Gastrocnemius medialis (tissue), 4 donors: ENCODE measurements around the gene FAM177B. TPM values are rescaled to one million over a fixed set of nuclear protein-coding genes. Genes with fewer than 3 reads are reported as not detected.

Source experiments
- ATAC-seq, 2 donors: fragments of 150-250 bp; one replicate each; pipeline ENCODE4 v1.9.1; 2016
- DNase-seq, 2 donors: peaks; one replicate each; pipeline ENCODE4 v3.0.0-alpha.2; 2019
- H3K27ac ChIP-seq, 4 donors: fragments of 200-600 bp; sonication (generic); 1 replicate in 1 of 4; 2 replicates in 3 of 4; pipeline ENCODE4 v1.5.1; 2016 to 2018; ENCODE audit warnings: mild to moderate bottlenecking in 2 of 4, moderate library complexity in 1 of 4
- H3K27me3 ChIP-seq, 3 donors: fragments of 200-600 bp; sonication (generic) in 2 of 3; 1 replicate in 1 of 3; 2 replicates in 2 of 3; pipeline versions ENCODE4 v1.5.1 to v1.6.0; 2016 to 2019; ENCODE audit warnings: mild to moderate bottlenecking in 1 of 3, moderate library complexity in 1 of 3
- H3K36me3 ChIP-seq, 2 donors: fragments of 200-600 bp; sonication (generic) in 1 of 2; one replicate each; pipeline ENCODE4 v1.5.1; 2017 to 2018
- H3K4me1 ChIP-seq, 2 donors: fragments of 200-600 bp; sonication (generic) in 1 of 2; one replicate each; pipeline ENCODE4 v1.5.1; 2016 to 2017; ENCODE audit warnings: mild to moderate bottlenecking in 2 of 2
- H3K4me3 ChIP-seq, 4 donors: fragments of 200-600 bp; sonication (generic) in 3 of 4; 1 replicate in 1 of 4; 2 replicates in 3 of 4; pipeline ENCODE4 v1.5.1; 2016 to 2019; ENCODE audit warnings: mild to moderate bottlenecking in 2 of 4
- H3K9me3 ChIP-seq, 3 donors: fragments of 200-600 bp; sonication (generic) in 2 of 3; 1 replicate in 1 of 3; 2 replicates in 2 of 3; pipeline ENCODE4 v1.5.1; 2016 to 2019
- CTCF ChIP-seq, 5 experiments: fragments of 450-650 bp in 3 of 5; fragments of 200-600 bp in 2 of 5; sonication (generic) in 2 of 5; IDR thresholded peaks in 4 of 5; conservative IDR thresholded peaks in 1 of 5; 1 replicate in 4 of 5; 2 replicates in 1 of 5; pipeline ENCODE4 v1.5.1; 2016 to 2019; ENCODE audit warnings: antibody characterized with exemption in 5 of 5, mild to moderate bottlenecking in 3 of 5, moderate library complexity in 3 of 5
- POLR2A ChIP-seq, 2 donors: fragments of 450-650 bp; IDR thresholded peaks; one replicate each; pipeline ENCODE4 v1.6.1; 2017; ENCODE audit warnings: antibody characterized with exemption in 2 of 2, mild to moderate bottlenecking in 2 of 2, moderate library complexity in 2 of 2
- in situ Hi-C, 4 donors: fragments of 200-750 bp; cut with MboI; loops; one replicate each; pipeline versions ENCODE4 v1.15.0 to v1.8.0; 2017; ENCODE audit warnings: low sequenced_read_pairs in 4 of 4
- intact Hi-C: fragments of 100-400 bp; cut with DNase I; formaldehyde crosslinking; loops from one replicate; pipeline ENCODE4 v1.15.1; 2023; ENCODE audit warnings: low total_unique reads
- total RNA-seq, 4 donors: library from RNA; depleted of rRNA; stranded (reverse); fragments of >200 nt; gene quantifications; one replicate each; pipeline versions ENCODE4 v1.1.0 to v1.2.3, GENCODE V29; 2016

FAM177B gene
- total RNA-seq, 4 donors from 2014 or later, result 0.39 TPM; not detected in 3

- Histone ChIP-seq H3K27ac (no peak overlapping the region), H3K36me3 (no peaks in the 10 kb centered on the region), H3K4me3 (no peak overlapping the region), H3K27me3 (no peaks in the 10 kb centered on the region), H3K4me1 (no peaks in the 10 kb centered on the region), H3K9me3 (no peaks in the 10 kb centered on the region)
- no peak for ATAC-seq
- no peak for DNase-seq
- in situ Hi-C loops (no loop called here), intact Hi-C loops (no loop called here)
- TF ChIP-seq POLR2A (IDR thresholded peaks at IDR 0.05) (no peak), CTCF (IDR thresholded peaks at IDR 0.05 in 4 of 5, conservative IDR thresholded peaks at IDR 0.05 in 1 of 5) (no peak)
These were observed 31.6 kb downstream of the FAM177B start for GRCh38 chr1:222768592-222768991.

GRCh38 chr1:222769181-222769580 is 32.2 kb downstream of the FAM177B start:
- ATAC-seq, result no peak
- H3K27ac ChIP-seq, result no peak overlapping the region

DNA sequence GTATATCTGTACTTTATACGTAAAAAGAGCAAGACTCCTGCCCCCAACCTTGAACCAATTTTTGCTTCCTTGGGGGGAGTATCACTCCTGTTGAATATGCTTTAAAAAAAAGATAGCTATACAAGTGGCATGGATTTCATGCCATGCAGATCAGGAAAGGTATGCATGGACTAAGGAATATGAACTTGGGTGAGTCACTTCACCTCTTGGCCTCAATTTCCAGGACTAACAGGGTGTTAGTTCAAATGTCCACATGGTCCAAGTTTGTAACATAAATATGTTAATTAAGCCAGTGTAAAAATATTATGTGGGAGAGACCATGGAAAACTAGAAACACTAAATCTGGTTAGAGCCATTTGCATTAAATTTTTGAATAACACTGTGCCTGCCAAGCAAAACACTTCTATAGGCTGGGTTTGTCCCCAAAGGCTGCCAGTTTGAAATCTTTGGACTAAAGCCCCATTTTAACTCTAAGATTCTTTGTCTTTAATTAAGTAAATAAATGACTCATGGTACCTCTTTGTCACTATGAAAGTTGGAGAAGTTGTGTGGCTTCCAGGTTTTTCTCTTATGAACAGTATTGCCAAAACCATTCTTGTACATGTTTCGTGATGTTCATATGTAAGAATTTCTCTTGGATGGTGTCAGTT is 33.1 kb downstream of the FAM177B start:
- Histone ChIP-seq H3K4me3 (no peak overlapping the region), H3K4me1 (no peaks in the 10 kb centered on the region), H3K36me3 (no peaks in the 10 kb centered on the region), H3K27ac (no peak overlapping the region), H3K27me3 (no peaks in the 10 kb centered on the region), H3K9me3 (no peaks in the 10 kb centered on the region)
- intact Hi-C loops (no loop called here), in situ Hi-C loops (no loop called here)
- TF ChIP-seq CTCF (IDR thresholded peaks at IDR 0.05 in 4 of 5, conservative IDR thresholded peaks at IDR 0.05 in 1 of 5) (no peak), POLR2A (IDR thresholded peaks at IDR 0.05) (no peak)
- DNase-seq (no peak), ATAC-seq (no peak)

More at GRCh38 chr1:222769181-222769580, 32.2 kb downstream of the FAM177B start:
- Histone ChIP-seq H3K4me1 (no peaks in the 10 kb centered on the region), H3K9me3 (no peaks in the 10 kb centered on the region), H3K4me3 (no peak overlapping the region), H3K36me3 (no peaks in the 10 kb centered on the region), H3K27me3 (no peaks in the 10 kb centered on the region)
- in situ Hi-C loops, result no loop called here
- no peak for DNase-seq
- intact Hi-C loops, result no loop called here
- TF ChIP-seq CTCF (IDR thresholded peaks at IDR 0.05 in 4 of 5, conservative IDR thresholded peaks at IDR 0.05 in 1 of 5) (no peak), POLR2A (IDR thresholded peaks at IDR 0.05) (no peak)

GRCh38 chr1:222772996-222773379 is 36.0 kb downstream of the FAM177B start:
- DNase-seq, result no peak
- H3K27me3 ChIP-seq, result no peaks in the 10 kb centered on the region
- in situ Hi-C loops, result no loop called here
- peak overlapping the region in 2 of 4 donors; percentile 14 to 50 for H3K27ac ChIP-seq
- H3K9me3 ChIP-seq, result no peaks in the 10 kb centered on the region
- no peaks in the 10 kb centered on the region for H3K36me3 ChIP-seq
- no peak overlapping the region for H3K4me3 ChIP-seq
- ATAC-seq, result no peak
- intact Hi-C loops, result no loop called here
- no peak for TF ChIP-seq CTCF (IDR thresholded peaks at IDR 0.05 in 4 of 5, conservative IDR thresholded peaks at IDR 0.05 in 1 of 5)
- TF ChIP-seq POLR2A (IDR thresholded peaks at IDR 0.05), result no peak
- H3K4me1 ChIP-seq, result no peaks in the 10 kb centered on the region

DNA sequence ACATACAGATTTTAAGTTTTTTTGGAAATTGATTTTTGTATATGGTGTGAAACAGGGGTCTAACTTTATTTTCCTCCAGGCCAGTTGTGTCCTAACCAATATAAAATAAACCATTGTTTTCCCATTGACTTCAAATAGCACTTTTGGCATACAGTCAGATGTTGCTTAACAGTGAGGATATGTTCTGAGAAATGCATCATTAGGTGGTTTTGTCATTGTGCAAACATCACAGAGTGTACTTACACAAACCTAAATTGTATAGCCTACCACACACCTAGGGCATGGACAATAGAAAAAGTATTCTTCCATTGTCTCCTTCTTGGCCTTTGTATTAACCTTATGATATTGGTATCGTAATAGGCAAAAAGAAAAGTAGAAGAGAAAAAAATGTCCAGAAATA is 40.5 kb downstream of the FAM177B start:
- DNase-seq, result no peak
- Histone ChIP-seq H3K4me1 (no peaks in the 10 kb centered on the region), H3K27ac (no peak overlapping the region), H3K36me3 (no peaks in the 10 kb centered on the region), H3K4me3 (no peak overlapping the region), H3K27me3 (no peaks in the 10 kb centered on the region), H3K9me3 (no peaks in the 10 kb centered on the region)
- in situ Hi-C loops, result no loop called here
- ATAC-seq, result no peak
- no peak for TF ChIP-seq POLR2A (IDR thresholded peaks at IDR 0.05)
- TF ChIP-seq CTCF (IDR thresholded peaks at IDR 0.05 in 4 of 5, conservative IDR thresholded peaks at IDR 0.05 in 1 of 5), result no peak
- intact Hi-C loops, result no loop called here
